B cell (primary cell): ENCODE data around the gene CRYM. TPM values are rescaled to one million over a fixed set of nuclear protein-coding genes. Genes with fewer than 3 reads are reported as not detected.
"Not testable (repeated sequence)": the region's sequence is repeated elsewhere in the genome, so short reads cannot be mapped to it uniquely, and the experiment has no call there.

ENCODE experiments used
- ATAC-seq: fragments of 200-7000 bp; cut with Tn5 transposase; one replicate; pipeline ENCODE4 v1.10.0; 2021; ENCODE audit warnings: low read depth, mild to moderate bottlenecking, moderate number of reproducible peaks, moderate library complexity
- CTCF ChIA-PET: fragments of 350-600 bp; sonication (Branson Sonifier 250); formaldehyde crosslinking; loops from one replicate; lab custom pipeline; 2021; ENCODE audit warnings: antibody characterized with exemption, inconsistent platforms; lab: Charles Lee
- POLR2A ChIA-PET: fragments of 350-600 bp; sonication (Branson Sonifier 250); formaldehyde crosslinking; loops from one replicate; lab custom pipeline; 2021; ENCODE audit warnings: antibody characterized with exemption; lab: Charles Lee
- DNase-seq: peaks from one replicate; pipeline ENCODE4 v3.0.0; 2013
- H2AFZ ChIP-seq: 2 replicates; pipeline ENCODE4 v1.6.1; 2012; ENCODE audit warnings: mild to moderate bottlenecking, low read depth, low read length; ENCODE audit not compliant: insufficient read depth, poor library complexity, severe bottlenecking
- H3K27ac ChIP-seq, 2 donors: 1 replicate in 1 of 2; 2 replicates in 1 of 2; pipeline ENCODE4 v1.5.1; 2012 to 2013; ENCODE audit warnings: low read length in 2 of 2, mild to moderate bottlenecking in 2 of 2, moderate library complexity in 1 of 2
- H3K27me3 ChIP-seq, 4 experiments: fragments of 200-600 bp in 1 of 4; sonication (generic) in 1 of 4; replicated peaks in 1 of 4; 1 replicate in 2 of 4; 2 replicates in 2 of 4; pipeline versions ENCODE4 v1.6.1 to v1.7.0; 2013 to 2016; ENCODE audit warnings: low read length in 3 of 4, mild to moderate bottlenecking in 2 of 4, mixed read lengths in 1 of 4, moderate library complexity in 1 of 4; ENCODE audit not compliant: insufficient read depth in 4 of 4, control insufficient read depth in 3 of 4; ENCODE audit errors: control extremely low read depth in 1 of 4
- H3K36me3 ChIP-seq, 2 experiments: replicated peaks in 1 of 2; 1 replicate in 1 of 2; 2 replicates in 1 of 2; pipeline versions ENCODE4 v1.6.1 to v1.7.1; 2013; ENCODE audit warnings: low read length in 1 of 2; ENCODE audit not compliant: insufficient read depth in 2 of 2, control insufficient read depth in 1 of 2; ENCODE audit errors: control extremely low read depth in 1 of 2, extremely low read depth in 1 of 2
- H3K4me1 ChIP-seq, 2 donors: fragments of 200-600 bp in 1 of 2; sonication (generic) in 1 of 2; 1 replicate in 1 of 2; 2 replicates in 1 of 2; pipeline versions ENCODE4 v1.5.1 to v1.6.1; 2013 to 2017; ENCODE audit warnings: low read length in 2 of 2; ENCODE audit not compliant: control insufficient read depth in 2 of 2, insufficient read depth in 2 of 2
- H3K4me2 ChIP-seq: replicated peaks from 2 replicates; pipeline ENCODE3; 2012; ENCODE audit warnings: mild to moderate bottlenecking, low read depth, low read length; ENCODE audit not compliant: poor library complexity, severe bottlenecking
- H3K4me3 ChIP-seq, 5 experiments: fragments of 200-600 bp in 1 of 5; sonication (generic) in 1 of 5; 1 replicate in 3 of 5; 2 replicates in 2 of 5; pipeline versions ENCODE4 v1.5.1 to v1.7.0; 2011 to 2016; ENCODE audit warnings: low read length in 4 of 5, mild to moderate bottlenecking in 4 of 5, low read depth in 2 of 5, control low read depth in 1 of 5, moderate library complexity in 1 of 5; ENCODE audit not compliant: insufficient read depth in 1 of 5; ENCODE audit errors: control extremely low read depth in 1 of 5, extremely low read depth in 1 of 5
- H3K79me2 ChIP-seq: fragments of 200-600 bp; sonication (generic); one replicate; pipeline ENCODE4 v1.6.0; 2016; ENCODE audit warnings: low read length; ENCODE audit not compliant: control insufficient read depth, insufficient read depth
- H3K9ac ChIP-seq: fragments of 200-600 bp; sonication (generic); 2 replicates; pipeline ENCODE4 v1.6.1; 2017; ENCODE audit warnings: mild to moderate bottlenecking, low read length, moderate library complexity
- H3K9me3 ChIP-seq, 3 donors: one replicate each; pipeline versions ENCODE4 v1.6.1 to v1.7.1; 2013; ENCODE audit warnings: low read length in 2 of 3; ENCODE audit not compliant: control insufficient read depth in 2 of 3, insufficient read depth in 1 of 3; ENCODE audit errors: control extremely low read depth in 1 of 3
- H4K20me1 ChIP-seq: 2 replicates; pipeline ENCODE4 v1.6.0; 2012; ENCODE audit warnings: mild to moderate bottlenecking, low read length; ENCODE audit not compliant: insufficient read depth, control insufficient read depth, poor library complexity, severe bottlenecking
- H3K27ac Mint-ChIP-seq: one replicate; pipeline ENCODE4 v1.8.0; 2021; ENCODE audit warnings: mixed read lengths
- H3K27me3 Mint-ChIP-seq: one replicate; pipeline ENCODE4 v1.8.0; 2021; ENCODE audit warnings: mixed read lengths
- H3K4me1 Mint-ChIP-seq: one replicate; pipeline ENCODE4 v1.8.0; 2021; ENCODE audit warnings: mixed read lengths
- H3K4me3 Mint-ChIP-seq: one replicate; pipeline ENCODE4 v1.8.0; 2021; ENCODE audit warnings: mixed read lengths
- H3K9me3 Mint-ChIP-seq: one replicate; pipeline ENCODE4 v1.8.0; 2022; ENCODE audit warnings: mixed read lengths; ENCODE audit not compliant: insufficient read depth
- CTCF ChIP-seq: fragments of 200-600 bp; IDR thresholded peaks from one replicate; pipeline ENCODE4 v1.8.0; 2022; ENCODE audit warnings: antibody characterized with exemption, mild to moderate bottlenecking
- EZH2 ChIP-seq: IDR thresholded peaks from 2 replicates; pipeline ENCODE4 v1.6.1; 2012; ENCODE audit warnings: borderline replicate concordance, low read depth, mild to moderate bottlenecking, moderate library complexity, low read length; ENCODE audit not compliant: insufficient read depth, poor library complexity, severe bottlenecking
- WGBS: methylation state at CpG from one replicate; pipeline ENCODE4 v1.1.5; 2013; ENCODE audit warnings: missing lambda C conversion rate; ENCODE audit not compliant: insufficient coverage; 5-methylcytosine and 5-hydroxymethylcytosine counted together
- intact Hi-C: fragments of 100-400 bp; cut with micrococcal nuclease; formaldehyde crosslinking; loops from one replicate; pipeline ENCODE4 v1.10.0; 2022
- polyA plus RNA-seq: library from polyadenylated mRNA; depleted of rRNA; stranded (reverse); fragments of >200 nt; gene quantifications from 2 replicates; pipeline ENCODE4 v1.2.3, GENCODE V29; 2012
- total RNA-seq, 2 donors: library from RNA; stranded (reverse); fragments of 120-200 nt in 1 of 2; gene quantifications; 1 replicate in 1 of 2; 2 replicates in 1 of 2; pipeline versions ENCODE4 v1.2.3 to v1.2.4, GENCODE V29; 2013 to 2022

CRYM gene
- total and polyA plus RNA-seq, 2 donors (not counting 1 experiment from before 2014, with no cell fraction given): 3.3 to 8.2 TPM

- WGBS: no CpG with 5 or more reads among the region's 6 CpGs
- Histone ChIP-seq H4K20me1 (no peaks in the 10 kb centered on the region), H3K79me2 (no peaks in the 10 kb centered on the region), H3K27me3 (no peaks in the 10 kb centered on the region), H3K9me3 (no peaks in the 10 kb centered on the region), H3K4me1 (no peaks in the 10 kb centered on the region), H3K4me2 (no peak overlapping the region), H3K4me3 (no peak overlapping the region), H3K9ac (no peak overlapping the region), H3K27ac (no peak overlapping the region), H3K36me3 (no peaks in the 10 kb centered on the region), H2AFZ (no peak overlapping the region)
- H3K4me1 Mint-ChIP-seq: no peaks in the 10 kb centered on the region
- DNase-seq (no peak), ATAC-seq (no peak)
- ChIA-PET POLR2A (no interaction called here), CTCF (interaction anchor here (0.6 kb wide), 1 partner anchor 26 kb away, joined by 3 read pairs; no protein-coding TSS in a partner anchor)
- TF ChIP-seq CTCF: no peak
- no peaks in the 10 kb centered on the region for H3K27me3 Mint-ChIP-seq
- no peaks in the 10 kb centered on the region for H3K9me3 Mint-ChIP-seq
- H3K27ac Mint-ChIP-seq: no peak overlapping the region
- intact Hi-C loops: no loop called here
- H3K4me3 Mint-ChIP-seq: no peak overlapping the region
Measured at GRCh38 chr16:21321736-21322135, 43.6 kb upstream of the CRYM start.

- TF ChIP-seq EZH2: no peak
- no peak for TF ChIP-seq CTCF
- Mint-ChIP-seq H3K4me3 (no peak overlapping the region), H3K27me3 (no peaks in the 10 kb centered on the region), H3K4me1 (no peaks in the 10 kb centered on the region), H3K9me3 (no peaks in the 10 kb centered on the region), H3K27ac (no peak overlapping the region)
- Histone ChIP-seq H3K4me2 (no peak overlapping the region), H3K27ac (no peak overlapping the region), H3K9me3 (no peaks in the 10 kb centered on the region), H3K4me1 (no peaks in the 10 kb centered on the region), H4K20me1 (no peaks in the 10 kb centered on the region), H3K36me3 (no peaks in the 10 kb centered on the region), H3K79me2 (no peaks in the 10 kb centered on the region), H3K4me3 (no peak overlapping the region), H3K9ac (no peak overlapping the region), H2AFZ (no peak overlapping the region), H3K27me3 (no peaks in the 10 kb centered on the region)
- DNase-seq (no peak), ATAC-seq (no peak)
- intact Hi-C loops: no loop called here
- WGBS: no CpG with 5 or more reads among the region's 1 CpG
- ChIA-PET CTCF (interaction anchor here (0.6 kb wide), 1 partner anchor 103 kb away, joined by 3 read pairs; the partner anchor contains the start of gene ZP2), POLR2A (no interaction called here)
Measured at GRCh38 chr16:21314339-21314738, 36.2 kb upstream of the CRYM start.

- ATAC-seq, H3K79me2 ChIP-seq, H3K4me3 Mint-ChIP-seq, H3K4me2 ChIP-seq, H3K9ac ChIP-seq, CTCF ChIA-PET, H3K4me1 ChIP-seq, H3K27me3 ChIP-seq, H3K9me3 ChIP-seq, H2AFZ ChIP-seq, DNase-seq, H4K20me1 ChIP-seq, H3K9me3 Mint-ChIP-seq, H3K27ac ChIP-seq, H3K27me3 Mint-ChIP-seq, H3K4me3 ChIP-seq, H3K36me3 ChIP-seq, H3K27ac Mint-ChIP-seq, intact Hi-C loops, POLR2A ChIA-PET, H3K4me1 Mint-ChIP-seq: not testable (repeated sequence)
- 96% methylated on average over 23 of the region's 25 CpGs for WGBS
Measured at GRCh38 chr16:21312863-21313372, 34.8 kb upstream of the CRYM start.
